HG03442 (cell line): Measurements from ENCODE around the gene SMYD1.

Experiments used
- ATAC-seq: cut with Tn5 transposase; IDR thresholded peaks from one replicate; pipeline ENCODE4 v1.9.1; 2021; ENCODE audit warnings: mild to moderate bottlenecking, moderate library complexity; ENCODE audit not compliant: unreplicated experiment

SMYD1 gene

GRCh38 chr2:88055371-88056128 is 12.1 kb upstream of the SMYD1 start, which contains the start of gene KRCC1:
Gene KRCC1 (minus strand): TSS chr2:88055783. CDS start chr2:88028563, 27,220 bp downstream.
- peak; percentile 92 for ATAC-seq

GRCh38 chr2:88057437-88057844 is 10.2 kb upstream of the SMYD1 start:
- no peak for ATAC-seq

GRCh38 chr2:88058191-88058590 is 9.4 kb upstream of the SMYD1 start:
- ATAC-seq, result no peak

- peak; percentile 33 for ATAC-seq
Measured at GRCh38 chr2:88059979-88060906, 7.4 kb upstream of the SMYD1 start.

- no peak for ATAC-seq
Measured at GRCh38 chr2:88060907-88061275, 6.7 kb upstream of the SMYD1 start.

GRCh38 chr2:88061295-88061694 is 6.3 kb upstream of the SMYD1 start:
- no peak for ATAC-seq

- ATAC-seq, result no peak
Measured at GRCh38 chr2:88066543-88066942, 1.1 kb upstream of the SMYD1 start.

GRCh38 chr2:88067189-88067588 is 436 bp upstream of the SMYD1 start:
- ATAC-seq, result no peak

- ATAC-seq, result no peak
Measured at GRCh38 chr2:88068044-88068443, 419 bp downstream of the SMYD1 start.

- no peak for ATAC-seq
Measured at GRCh38 chr2:88069117-88069516, 1.5 kb downstream of the SMYD1 start.

GRCh38 chr2:88070055-88070454 is 2.4 kb downstream of the SMYD1 start:
- ATAC-seq, result no peak

GRCh38 chr2:88071365-88071764 is 3.7 kb downstream of the SMYD1 start:
- ATAC-seq, result no peak

GRCh38 chr2:88074150-88074549 is 6.5 kb downstream of the SMYD1 start:
- ATAC-seq, result no peak

GRCh38 chr2:88074854-88075292 is 7.2 kb downstream of the SMYD1 start:
- ATAC-seq, result no peak

GRCh38 chr2:88077080-88077479 is 9.5 kb downstream of the SMYD1 start:
- no peak for ATAC-seq

GRCh38 chr2:88078643-88079172 is 11.1 kb downstream of the SMYD1 start:
- no peak for ATAC-seq

- no peak for ATAC-seq
Measured at GRCh38 chr2:88080545-88080944, 12.9 kb downstream of the SMYD1 start.

GRCh38 chr2:88081924-88082608 is 14.4 kb downstream of the SMYD1 start:
- ATAC-seq, result no peak

- no peak for ATAC-seq
Measured at GRCh38 chr2:88082781-88083180, 15.2 kb downstream of the SMYD1 start.

- no peak for ATAC-seq
Measured at GRCh38 chr2:88085099-88085498, 17.5 kb downstream of the SMYD1 start.

GRCh38 chr2:88085602-88086001 is 18.0 kb downstream of the SMYD1 start:
- ATAC-seq, result no peak
